IMR-90 (cell line): ENCODE measurements around the gene LRRIQ4. TPM values are rescaled to one million over a fixed set of nuclear protein-coding genes. Genes with fewer than 3 reads are reported as not detected.

Source experiments
- ATAC-seq: fragments of 200-7000 bp; cut with Tn5 transposase; 2 replicates; pipeline ENCODE4 v1.9.1; 2020; ENCODE audit warnings: low read depth, mild to moderate bottlenecking, moderate library complexity
- BruUV-seq: library from RNA; stranded (reverse); fragments of 400-500 nt; replicated peaks from 2 replicates; lab custom pipeline; 2021; lab: Mats Ljungman, UMichigan
- CTCF ChIA-PET: fragments of 300-600 bp; formaldehyde crosslinking; extraction: SDS; loops from one replicate; lab custom pipeline; 2021; ENCODE audit warnings: antibody characterized with exemption; lab: Yijun Ruan, JAX
- POLR2A ChIA-PET: fragments of 300-600 bp; sonication (Branson Sonifier 250); formaldehyde crosslinking; loops from one replicate; lab custom pipeline; 2022; ENCODE audit warnings: antibody characterized with exemption; ENCODE audit not compliant: unreplicated experiment; lab: Charles Lee
- DNase-seq: peaks from one replicate; pipeline ENCODE4 v3.0.0; 2013
- H2AFZ ChIP-seq: replicated peaks from 2 replicates; pipeline ENCODE3; 2013; ENCODE audit warnings: low read length, mild to moderate bottlenecking; ENCODE audit not compliant: poor library complexity
- H2AK5ac ChIP-seq: 2 replicates; pipeline ENCODE4 v1.6.1; 2013; ENCODE audit warnings: low read depth, low read length, inconsistent platforms
- H2AK9ac ChIP-seq: replicated peaks from 2 replicates; pipeline ENCODE3; 2013; ENCODE audit warnings: mild to moderate bottlenecking, low read depth, low read length, moderate library complexity; ENCODE audit not compliant: poor library complexity
- H2BK120ac ChIP-seq: 2 replicates; pipeline ENCODE4 v1.6.1; 2013; ENCODE audit warnings: low read depth, low read length, inconsistent platforms
- H2BK15ac ChIP-seq: 3 replicates; pipeline ENCODE4 v1.6.1; 2013; ENCODE audit warnings: low read depth, low read length, inconsistent platforms
- H2BK20ac ChIP-seq: 2 replicates; pipeline ENCODE4 v1.6.1; 2013; ENCODE audit warnings: low read depth, mild to moderate bottlenecking, inconsistent platforms, low read length, moderate library complexity
- H2BK5ac ChIP-seq: 2 replicates; pipeline ENCODE4 v1.6.1; 2013; ENCODE audit warnings: mild to moderate bottlenecking, low read depth, low read length, inconsistent platforms; ENCODE audit not compliant: poor library complexity, severe bottlenecking
- H3K14ac ChIP-seq: replicated peaks from 2 replicates; pipeline ENCODE4 v1.6.1; 2013; ENCODE audit warnings: low read depth, low read length, inconsistent platforms
- H3K18ac ChIP-seq: 2 replicates; pipeline ENCODE4 v1.6.1; 2013; ENCODE audit warnings: low read depth, low read length, control low read depth
- H3K23ac ChIP-seq: 2 replicates; pipeline ENCODE4 v1.6.1; 2013; ENCODE audit warnings: low read depth, low read length, inconsistent platforms
- H3K27ac ChIP-seq: 2 replicates; pipeline ENCODE4 v1.5.1; 2013; ENCODE audit warnings: mild to moderate bottlenecking, control low read depth, low read length; ENCODE audit not compliant: insufficient read depth
- H3K27me3 ChIP-seq: 2 replicates; pipeline ENCODE4 v1.6.1; 2013; ENCODE audit warnings: low read length; ENCODE audit not compliant: control insufficient read depth, insufficient read depth
- H3K36me3 ChIP-seq: 2 replicates; pipeline ENCODE4 v1.6.1; 2013; ENCODE audit warnings: low read length, mixed read lengths; ENCODE audit not compliant: control insufficient read depth, insufficient read depth
- H3K4ac ChIP-seq: 2 replicates; pipeline ENCODE4 v1.6.1; 2013; ENCODE audit warnings: low read depth, low read length, inconsistent platforms
- H3K4me1 ChIP-seq: 2 replicates; pipeline ENCODE4 v1.6.1; 2013; ENCODE audit warnings: low read length, mixed read lengths; ENCODE audit not compliant: control insufficient read depth, insufficient read depth
- H3K4me2 ChIP-seq: 2 replicates; pipeline ENCODE4 v1.6.1; 2013; ENCODE audit warnings: low read depth, mild to moderate bottlenecking, control low read depth, low read length, moderate library complexity
- H3K4me3 ChIP-seq: 2 replicates; pipeline ENCODE4 v1.5.1; 2013; ENCODE audit warnings: low read depth, mild to moderate bottlenecking, control low read depth, low read length, moderate library complexity; ENCODE audit not compliant: insufficient read depth
- H3K56ac ChIP-seq: 2 replicates; pipeline ENCODE4 v1.6.1; 2013; ENCODE audit warnings: low read length, inconsistent platforms; ENCODE audit not compliant: insufficient read depth; ENCODE audit errors: extremely low read depth
- H3K79me1 ChIP-seq, 2 experiments: 2 replicates each; pipeline ENCODE4 v1.6.1; 2013; ENCODE audit warnings: low read length in 2 of 2, inconsistent platforms in 1 of 2, low read depth in 1 of 2
- H3K9ac ChIP-seq: 2 replicates; pipeline ENCODE4 v1.6.1; 2013; ENCODE audit warnings: low read depth, low read length, control low read depth
- H3K9me1 ChIP-seq: 2 replicates; pipeline ENCODE4 v1.6.1; 2013; ENCODE audit warnings: low read length, inconsistent platforms; ENCODE audit not compliant: insufficient read depth
- H3K9me3 ChIP-seq: 2 replicates; pipeline ENCODE4 v1.6.1; 2013; ENCODE audit warnings: low read length; ENCODE audit not compliant: control insufficient read depth, insufficient read depth
- H4K20me1 ChIP-seq: 2 replicates; pipeline ENCODE4 v1.6.1; 2013; ENCODE audit warnings: low read length, inconsistent platforms; ENCODE audit not compliant: insufficient read depth
- H4K5ac ChIP-seq: 2 replicates; pipeline ENCODE4 v1.6.1; 2013; ENCODE audit warnings: mild to moderate bottlenecking, low read depth, low read length, control low read depth
- H4K8ac ChIP-seq, 2 experiments: 2 replicates each; pipeline ENCODE4 v1.6.1; 2013; ENCODE audit warnings: low read depth in 2 of 2, low read length in 2 of 2, control low read depth in 1 of 2, inconsistent platforms in 1 of 2
- H4K91ac ChIP-seq: 2 replicates; pipeline ENCODE4 v1.6.1; 2013; ENCODE audit warnings: low read depth, low read length, inconsistent platforms; ENCODE audit not compliant: insufficient read depth
- BHLHE40 ChIP-seq: fragments of 150-350 bp; IDR thresholded peaks from 2 replicates; pipeline ENCODE4 v1.6.1; 2016; ENCODE audit warnings: mild to moderate bottlenecking, low read depth, low read length
- CEBPB ChIP-seq: IDR thresholded peaks from 2 replicates; pipeline ENCODE4 v1.6.1; 2012; ENCODE audit warnings: low read depth, low read length, improper control_type of control experiment
- CHD1 ChIP-seq: IDR thresholded peaks from 2 replicates; pipeline ENCODE4 v1.6.1; 2012; ENCODE audit warnings: low read depth, low read length, improper control_type of control experiment
- CTCF ChIP-seq: conservative IDR thresholded peaks from 2 replicates; pipeline ENCODE4 v1.5.1; 2012; ENCODE audit warnings: mild to moderate bottlenecking, low read depth, low read length, improper control_type of control experiment
- FOS ChIP-seq: fragments of 150-350 bp; IDR thresholded peaks from 2 replicates; pipeline ENCODE4 v1.6.1; 2016; ENCODE audit warnings: low read depth, low read length
- MAZ ChIP-seq: IDR thresholded peaks from 2 replicates; pipeline ENCODE4 v1.6.1; 2012; ENCODE audit warnings: low read depth, mild to moderate bottlenecking, low read length, improper control_type of control experiment, moderate library complexity, borderline replicate concordance
- MXI1 ChIP-seq: IDR thresholded peaks from 2 replicates; pipeline ENCODE4 v1.6.1; 2012; ENCODE audit warnings: low read depth, mild to moderate bottlenecking, low read length, moderate library complexity, borderline replicate concordance
- NFE2L2 ChIP-seq: fragments of 150-350 bp; IDR thresholded peaks from 2 replicates; pipeline ENCODE4 v1.6.1; 2016; ENCODE audit warnings: low read depth, mild to moderate bottlenecking, low read length
- POLR2A ChIP-seq: IDR thresholded peaks from 2 replicates; pipeline ENCODE4 v1.6.1; 2012; ENCODE audit warnings: mild to moderate bottlenecking, low read depth, low read length
- RAD21 ChIP-seq: IDR thresholded peaks from 2 replicates; pipeline ENCODE4 v1.6.1; 2012; ENCODE audit warnings: low read length, improper control_type of control experiment
- RFX5 ChIP-seq: IDR thresholded peaks from 2 replicates; pipeline ENCODE4 v1.8.0; 2012; ENCODE audit warnings: low read depth, mild to moderate bottlenecking, low read length, moderate library complexity
- SMC3 ChIP-seq: fragments of 150-350 bp; IDR thresholded peaks from 2 replicates; pipeline ENCODE4 v1.6.1; 2016; ENCODE audit warnings: low read depth, mild to moderate bottlenecking, antibody characterized with exemption, low read length, moderate library complexity
- WGBS, 2 experiments: methylation state at CpG; one replicate each; pipeline versions ENCODE4 v1.1.5 to v1.1.7; 2013; ENCODE audit warnings: missing lambda C conversion rate in 2 of 2; ENCODE audit not compliant: insufficient read length in 1 of 2; ENCODE audit errors: extremely low coverage in 2 of 2; 5-methylcytosine and 5-hydroxymethylcytosine counted together
- dilution Hi-C: fragments of 300-500 bp; cut with HindIII; formaldehyde crosslinking; loops from one replicate; pipeline ENCODE4 v1.14.3; 2018; ENCODE audit warnings: low sequenced_read_pairs; ENCODE audit not compliant: unreplicated experiment
- in situ Hi-C: fragments of 300-500 bp; cut with MboI; formaldehyde crosslinking; loops from 3 replicates; pipeline ENCODE4 v1.14.3; 2019; ENCODE audit warnings: low sequenced_read_pairs, inconsistent platforms, mixed read lengths
- intact Hi-C: fragments of 100-400 bp; cut with micrococcal nuclease; formaldehyde crosslinking; loops from 2 replicates; pipeline ENCODE4 v1.10.0; 2022
- polyA plus RNA-seq, 3 experiments: library from polyadenylated mRNA; depleted of rRNA; stranded (reverse); fragments of >200 nt; gene quantifications; 2 replicates each; pipeline ENCODE4 v1.2.3, GENCODE V29; 2012; ENCODE audit warnings: low replicate concordance in 1 of 3
- total RNA-seq: library from RNA; depleted of rRNA; stranded (reverse); fragments of >200 nt; gene quantifications from 2 replicates; pipeline ENCODE4 v1.2.3, GENCODE V29; 2012
- TF ChIP-seq, protein P1 (sequence below): fragments of 150-350 bp; IDR thresholded peaks from 2 replicates; pipeline ENCODE4 v1.6.1; 2017; ENCODE audit warnings: mild to moderate bottlenecking, antibody characterized with exemption, low read length, low read depth
- TF ChIP-seq, protein P2 (sequence below): fragments of 150-350 bp; IDR thresholded peaks from 2 replicates; pipeline ENCODE4 v1.6.1; 2016; ENCODE audit warnings: low read depth, mild to moderate bottlenecking, low read length, moderate library complexity, borderline replicate concordance

Gene LRRIQ4
- total and polyA plus RNA-seq, 2 of the 4 experiments (the other 2 are of a cell fraction), result not detected

DNA sequence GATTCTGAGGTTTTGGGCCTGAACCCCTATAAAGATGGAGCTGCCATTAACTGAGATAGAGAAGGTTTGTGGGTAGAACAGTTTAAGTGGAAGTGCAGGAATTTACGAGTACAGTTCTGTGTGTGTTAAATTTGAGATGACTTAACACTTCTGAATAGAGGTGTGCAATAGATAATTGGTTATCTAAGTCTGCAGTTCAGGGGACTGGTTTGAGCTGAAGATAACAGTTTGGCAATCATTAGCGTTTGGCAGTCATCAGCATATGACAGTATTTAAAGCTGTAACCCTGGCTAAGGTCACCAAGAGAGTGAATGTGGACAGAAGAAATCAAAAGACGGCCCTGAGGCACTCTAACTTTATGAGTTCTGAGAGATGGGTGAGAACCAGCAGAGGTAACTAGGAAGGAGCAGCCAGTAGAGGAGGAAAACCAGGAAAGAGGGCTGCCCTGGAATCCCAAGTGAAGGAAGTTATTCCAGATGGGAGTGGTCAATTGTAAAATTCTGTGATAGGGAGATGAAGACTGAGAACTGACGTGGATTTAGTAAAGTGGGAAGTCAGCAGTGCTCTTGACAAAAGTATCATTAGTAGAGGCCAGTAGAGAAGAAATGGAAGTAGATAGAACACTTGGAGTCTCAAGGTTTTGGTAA, 31.3 kb upstream of the LRRIQ4 start:
- no peak overlapping the region for H2BK120ac ChIP-seq
- TF ChIP-seq FOS, result no peak
- no peak for TF ChIP-seq CHD1
- TF ChIP-seq CTCF, result no peak
- no peak for TF ChIP-seq SMC3
- TF ChIP-seq POLR2A, result no peak
- TF ChIP-seq, protein P1, sequence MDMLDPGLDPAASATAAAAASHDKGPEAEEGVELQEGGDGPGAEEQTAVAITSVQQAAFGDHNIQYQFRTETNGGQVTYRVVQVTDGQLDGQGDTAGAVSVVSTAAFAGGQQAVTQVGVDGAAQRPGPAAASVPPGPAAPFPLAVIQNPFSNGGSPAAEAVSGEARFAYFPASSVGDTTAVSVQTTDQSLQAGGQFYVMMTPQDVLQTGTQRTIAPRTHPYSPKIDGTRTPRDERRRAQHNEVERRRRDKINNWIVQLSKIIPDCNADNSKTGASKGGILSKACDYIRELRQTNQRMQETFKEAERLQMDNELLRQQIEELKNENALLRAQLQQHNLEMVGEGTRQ, result no peak
- TF ChIP-seq, protein P2, sequence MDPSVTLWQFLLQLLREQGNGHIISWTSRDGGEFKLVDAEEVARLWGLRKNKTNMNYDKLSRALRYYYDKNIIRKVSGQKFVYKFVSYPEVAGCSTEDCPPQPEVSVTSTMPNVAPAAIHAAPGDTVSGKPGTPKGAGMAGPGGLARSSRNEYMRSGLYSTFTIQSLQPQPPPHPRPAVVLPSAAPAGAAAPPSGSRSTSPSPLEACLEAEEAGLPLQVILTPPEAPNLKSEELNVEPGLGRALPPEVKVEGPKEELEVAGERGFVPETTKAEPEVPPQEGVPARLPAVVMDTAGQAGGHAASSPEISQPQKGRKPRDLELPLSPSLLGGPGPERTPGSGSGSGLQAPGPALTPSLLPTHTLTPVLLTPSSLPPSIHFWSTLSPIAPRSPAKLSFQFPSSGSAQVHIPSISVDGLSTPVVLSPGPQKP, result no peak
- TF ChIP-seq CEBPB, result no peak
- no peak for TF ChIP-seq RAD21
- no peak for TF ChIP-seq NFE2L2
- TF ChIP-seq MXI1, result no peak
- TF ChIP-seq BHLHE40, result no peak
- TF ChIP-seq RFX5, result no peak
- TF ChIP-seq MAZ, result no peak
- H3K56ac ChIP-seq, result no peak overlapping the region
- no peak overlapping the region for H3K4ac ChIP-seq
- H3K9me3 ChIP-seq, result no peaks in the 10 kb centered on the region
- no peak overlapping the region for H2BK5ac ChIP-seq
- no peaks in the 10 kb centered on the region for H4K20me1 ChIP-seq
- no peak overlapping the region for H2BK15ac ChIP-seq
- H3K4me3 ChIP-seq, result no peak overlapping the region
- peaks cover 42% of the 10 kb centered on the region for H3K36me3 ChIP-seq
- in situ Hi-C loops (no loop called here), intact Hi-C loops (no loop called here), dilution Hi-C loops (no loop called here)
- no peak overlapping the region for H4K8ac ChIP-seq
- H3K9me1 ChIP-seq, result no peaks in the 10 kb centered on the region
- no TSS peak for BruUV-seq
- H3K27ac ChIP-seq, result no peak overlapping the region
- no peak overlapping the region for H3K18ac ChIP-seq
- H3K14ac ChIP-seq, result no peak overlapping the region
- no peak for ATAC-seq
- ChIA-PET POLR2A (no interaction called here), CTCF (no interaction called here)
- peaks cover 21 to 23% of the 10 kb centered on the region in 2 experiments for H3K79me1 ChIP-seq
- no peak overlapping the region for H3K4me2 ChIP-seq
- no peak overlapping the region for H2BK20ac ChIP-seq
- no peak overlapping the region for H4K5ac ChIP-seq
- H3K4me1 ChIP-seq, result no peaks in the 10 kb centered on the region
- H3K9ac ChIP-seq, result no peak overlapping the region
- H2AFZ ChIP-seq, result no peak overlapping the region
- no peak overlapping the region for H4K91ac ChIP-seq
- WGBS, 2 experiments, result 91% methylated on average over 4 of the region's 4 CpGs; no CpG with 5 or more reads in 1 of the 2 experiments
- H3K27me3 ChIP-seq, result no peaks in the 10 kb centered on the region
- H2AK5ac ChIP-seq, result no peak overlapping the region
- H3K23ac ChIP-seq, result no peak overlapping the region
- no peak for DNase-seq
- no peak overlapping the region for H2AK9ac ChIP-seq
